GM18519 (cell line): Measurements from ENCODE around the gene REELD1.

Experiments
- ATAC-seq: cut with Tn5 transposase; IDR thresholded peaks from one replicate; pipeline ENCODE4 v1.9.1; 2021; ENCODE audit warnings: mild to moderate bottlenecking, moderate library complexity; ENCODE audit not compliant: unreplicated experiment, low FRiP score

Gene REELD1

GRCh38 chr4:146214238-146214637, at the start of gene REELD1:
TSS of gene REELD1 (plus strand) at chr4:146214538. CDS start at chr4:146216953, 2,415 bp downstream.
- no peak for ATAC-seq

GRCh38 chr4:146165221-146165620, 49.1 kb upstream of the REELD1 start:
- ATAC-seq: no peak

GRCh38 chr4:146165840-146166239, 48.5 kb upstream of the REELD1 start:
- ATAC-seq: no peak

- no peak for ATAC-seq
Observed at GRCh38 chr4:146170149-146170548, 44.2 kb upstream of the REELD1 start.

- peak; percentile 83 for ATAC-seq
Observed at GRCh38 chr4:146175541-146176453, 38.5 kb upstream of the REELD1 start, which contains the start of gene LSM6. TSS of gene LSM6 (plus strand) at chr4:146175718. CDS start at chr4:146182922, 7,204 bp downstream.

- no peak for ATAC-seq
Observed at GRCh38 chr4:146176891-146177290, 37.4 kb upstream of the REELD1 start.

- no peak for ATAC-seq
Observed at GRCh38 chr4:146178126-146178525, 36.2 kb upstream of the REELD1 start.

GRCh38 chr4:146179784-146180370, 34.5 kb upstream of the REELD1 start:
- ATAC-seq: no peak

- no peak for ATAC-seq
Observed at GRCh38 chr4:146182443-146182842, 31.9 kb upstream of the REELD1 start.

GRCh38 chr4:146183209-146183608, 31.1 kb upstream of the REELD1 start:
- ATAC-seq: no peak

- ATAC-seq: no peak
Observed at GRCh38 chr4:146186041-146186440, 28.3 kb upstream of the REELD1 start.

GRCh38 chr4:146186596-146186995, 27.7 kb upstream of the REELD1 start:
- ATAC-seq: no peak

GRCh38 chr4:146190456-146190855, 23.9 kb upstream of the REELD1 start:
- no peak for ATAC-seq

GRCh38 chr4:146191766-146192458, 22.4 kb upstream of the REELD1 start:
- ATAC-seq: no peak

GRCh38 chr4:146193628-146194027, 20.7 kb upstream of the REELD1 start:
- ATAC-seq: no peak

- no peak for ATAC-seq
Observed at GRCh38 chr4:146194212-146194611, 20.1 kb upstream of the REELD1 start.

- ATAC-seq: no peak
Observed at GRCh38 chr4:146202665-146203064, 11.7 kb upstream of the REELD1 start.

- no peak for ATAC-seq
Observed at GRCh38 chr4:146207410-146207809, 6.9 kb upstream of the REELD1 start.

GRCh38 chr4:146210890-146211289, 3.4 kb upstream of the REELD1 start:
- no peak for ATAC-seq

- no peak for ATAC-seq
Observed at GRCh38 chr4:146211440-146211839, 2.9 kb upstream of the REELD1 start.

GRCh38 chr4:146212781-146213180, 1.6 kb upstream of the REELD1 start:
- ATAC-seq: no peak
